ENCODE results near the gene LYRM4. TPM values are rescaled to one million over a fixed set of nuclear protein-coding genes. Genes with fewer than 3 reads are reported as not detected.
A peak's percentile ranks its signal among the peaks of the same experiment; 100 is the strongest.

LYRM4 gene
- total RNA-seq, 1 donor from 2014 or later = 34.4 TPM

GRCh38 chr6:5136851-5137250, 123.9 kb downstream of the LYRM4 start:
- Mint-ChIP-seq H3K4me1 (ENCODE audit: low read depth) (peaks cover 3% of the 10 kb centered on the region), H3K9me3 (ENCODE audit: low read depth) (peaks cover 3% of the 10 kb centered on the region), H3K27me3 (no peaks in the 10 kb centered on the region), H3K36me3 (ENCODE audit: insufficient read depth) (peaks cover 7% of the 10 kb centered on the region), H3K27ac (no peak overlapping the region), H3K4me3 (ENCODE audit: low read depth) (no peak overlapping the region)
- no peak for DNase-seq (ENCODE audit: low spot score, unreplicated experiment)
- no peak for TF ChIP-seq CTCF (IDR thresholded peaks at IDR 0.05; ENCODE audit: unreplicated experiment)

- H3K27me3 Mint-ChIP-seq = no peaks in the 10 kb centered on the region
- DNase-seq (ENCODE audit: low spot score, unreplicated experiment) = no peak
- peaks cover 3% of the 10 kb centered on the region for H3K4me1 Mint-ChIP-seq (ENCODE audit: low read depth)
- peaks cover 3% of the 10 kb centered on the region for H3K9me3 Mint-ChIP-seq (ENCODE audit: low read depth)
- H3K27ac Mint-ChIP-seq = no peak overlapping the region
- H3K4me3 Mint-ChIP-seq (ENCODE audit: low read depth) = no peak overlapping the region
- peaks cover 7% of the 10 kb centered on the region for H3K36me3 Mint-ChIP-seq (ENCODE audit: insufficient read depth)
- TF ChIP-seq CTCF (IDR thresholded peaks at IDR 0.05; ENCODE audit: unreplicated experiment) = peak; percentile 53
These were observed 124.9 kb downstream of the LYRM4 start for GRCh38 chr6:5135788-5136376.

- H3K36me3 Mint-ChIP-seq (ENCODE audit: insufficient read depth) = peaks cover 7% of the 10 kb centered on the region
- H3K9me3 Mint-ChIP-seq (ENCODE audit: low read depth) = peaks cover 3% of the 10 kb centered on the region
- no peak for TF ChIP-seq CTCF (IDR thresholded peaks at IDR 0.05; ENCODE audit: unreplicated experiment)
- H3K4me1 Mint-ChIP-seq (ENCODE audit: low read depth) = peaks cover under 1% of the 10 kb centered on the region
- DNase-seq (ENCODE audit: low spot score, unreplicated experiment) = no peak
- no peak overlapping the region for H3K27ac Mint-ChIP-seq
- no peak overlapping the region for H3K4me3 Mint-ChIP-seq (ENCODE audit: low read depth)
- H3K27me3 Mint-ChIP-seq = no peaks in the 10 kb centered on the region
These were observed 126.8 kb downstream of the LYRM4 start for GRCh38 chr6:5133943-5134342.

GRCh38 chr6:5132731-5133130, 128.0 kb downstream of the LYRM4 start:
- Mint-ChIP-seq H3K4me1 (ENCODE audit: low read depth) (no peaks in the 10 kb centered on the region), H3K27ac (no peak overlapping the region), H3K9me3 (ENCODE audit: low read depth) (peaks cover 3% of the 10 kb centered on the region), H3K27me3 (no peaks in the 10 kb centered on the region), H3K36me3 (ENCODE audit: insufficient read depth) (peaks cover 7% of the 10 kb centered on the region), H3K4me3 (ENCODE audit: low read depth) (no peak overlapping the region)
- TF ChIP-seq CTCF (IDR thresholded peaks at IDR 0.05; ENCODE audit: unreplicated experiment) = no peak
- DNase-seq (ENCODE audit: low spot score, unreplicated experiment) = no peak

- no peaks in the 10 kb centered on the region for H3K27me3 Mint-ChIP-seq
- no peak overlapping the region for H3K27ac Mint-ChIP-seq
- peaks cover 5% of the 10 kb centered on the region for H3K4me1 Mint-ChIP-seq (ENCODE audit: low read depth)
- no peak for DNase-seq (ENCODE audit: low spot score, unreplicated experiment)
- H3K36me3 Mint-ChIP-seq (ENCODE audit: insufficient read depth) = peaks cover 3% of the 10 kb centered on the region
- no peak for TF ChIP-seq CTCF (IDR thresholded peaks at IDR 0.05; ENCODE audit: unreplicated experiment)
- no peaks in the 10 kb centered on the region for H3K9me3 Mint-ChIP-seq (ENCODE audit: low read depth)
- no peak overlapping the region for H3K4me3 Mint-ChIP-seq (ENCODE audit: low read depth)
These were observed 130.4 kb downstream of the LYRM4 start for GRCh38 chr6:5130135-5130866.
